Activated CD4-positive, alpha-beta T cell treated with anti-CD3 and anti-CD28 coated beads, Interleukin-2, amount 10 ng/mL, durations not matched to agents 24 days and 14 days (primary cell): ENCODE data around the gene CCDC110. TPM values are rescaled to one million over a fixed set of nuclear protein-coding genes. Genes with fewer than 3 reads are reported as not detected.
A peak's percentile ranks its signal among the peaks of the same experiment; 100 is the strongest.

Source experiments
- DNase-seq: peaks from one replicate; pipeline ENCODE4 v3.0.0; 2022
- H3K27ac Mint-ChIP-seq: one replicate; pipeline ENCODE4 v1.8.0; 2022; ENCODE audit warnings: mild to moderate bottlenecking, mixed read lengths
- H3K27me3 Mint-ChIP-seq: one replicate; pipeline ENCODE4 v1.8.0; 2022; ENCODE audit warnings: mixed read lengths
- H3K36me3 Mint-ChIP-seq: one replicate; pipeline ENCODE4 v1.8.0; 2022; ENCODE audit warnings: low read depth, mild to moderate bottlenecking, mixed read lengths
- H3K4me1 Mint-ChIP-seq: one replicate; pipeline ENCODE4 v1.8.0; 2021; ENCODE audit warnings: mixed read lengths
- H3K4me3 Mint-ChIP-seq: one replicate; pipeline ENCODE4 v1.8.0; 2022; ENCODE audit warnings: mild to moderate bottlenecking, moderate library complexity, mixed read lengths
- H3K9me3 Mint-ChIP-seq: one replicate; pipeline ENCODE4 v1.8.0; 2021; ENCODE audit warnings: mixed read lengths
- intact Hi-C: fragments of 100-400 bp; cut with micrococcal nuclease; formaldehyde crosslinking; loops from one replicate; pipeline ENCODE4 v1.15.1; 2023
- total RNA-seq: library from RNA; stranded (reverse); gene quantifications from 2 replicates; pipeline ENCODE4 v1.2.3, GENCODE V29; 2022

Gene CCDC110
- total RNA-seq, 1 donor from 2014 or later, result not detected

DNA sequence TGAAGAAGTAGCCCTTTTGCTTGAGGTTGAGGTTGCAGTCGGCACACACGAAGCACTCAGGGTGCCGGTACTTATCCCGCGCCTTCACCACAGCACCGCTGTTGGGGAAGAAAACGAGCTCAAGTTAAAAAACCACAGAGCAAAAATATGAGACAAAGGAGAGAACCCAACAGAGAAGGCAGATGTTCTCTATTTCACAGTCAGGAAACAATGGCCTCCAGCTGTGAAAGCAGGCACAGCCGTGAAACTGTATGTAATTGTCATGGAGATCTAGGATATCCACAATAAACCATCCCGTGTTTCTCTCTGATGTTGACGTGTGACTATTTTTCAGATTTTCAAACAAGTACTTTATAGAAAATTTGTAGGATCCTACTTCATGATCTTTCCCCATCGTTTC, 30.9 kb upstream of the CCDC110 start:
- Mint-ChIP-seq H3K9me3 (no peaks in the 10 kb centered on the region), H3K4me1 (no peaks in the 10 kb centered on the region), H3K36me3 (no peaks in the 10 kb centered on the region), H3K4me3 (no peak overlapping the region), H3K27me3 (peaks cover 10% of the 10 kb centered on the region), H3K27ac (no peak overlapping the region)
- DNase-seq, result no peak
- intact Hi-C loops, result no loop called here

DNA sequence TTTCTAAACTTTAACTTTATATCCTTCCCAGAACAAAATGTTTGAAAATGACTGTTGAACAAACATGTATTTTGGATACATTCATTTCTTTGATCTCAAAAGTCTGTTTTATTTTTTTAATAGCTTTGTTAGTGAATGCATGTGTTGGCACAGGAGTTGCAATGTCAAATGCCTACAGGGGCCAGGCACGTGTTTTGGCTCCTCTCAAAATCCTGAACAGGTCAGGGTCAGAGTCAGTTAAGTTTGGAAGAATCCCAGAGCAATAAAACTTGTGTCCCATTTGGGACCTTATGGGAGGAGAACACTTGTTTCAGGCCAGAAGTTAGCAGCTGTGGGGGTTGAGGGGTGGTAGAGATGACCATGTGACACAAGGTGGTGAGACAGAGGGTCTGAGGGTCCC, 29.0 kb upstream of the CCDC110 start:
- intact Hi-C loops, result no loop called here
- Mint-ChIP-seq H3K36me3 (no peaks in the 10 kb centered on the region), H3K9me3 (no peaks in the 10 kb centered on the region), H3K4me1 (no peaks in the 10 kb centered on the region), H3K4me3 (no peak overlapping the region), H3K27ac (no peak overlapping the region), H3K27me3 (peaks cover 10% of the 10 kb centered on the region)
- DNase-seq, result no peak

DNA sequence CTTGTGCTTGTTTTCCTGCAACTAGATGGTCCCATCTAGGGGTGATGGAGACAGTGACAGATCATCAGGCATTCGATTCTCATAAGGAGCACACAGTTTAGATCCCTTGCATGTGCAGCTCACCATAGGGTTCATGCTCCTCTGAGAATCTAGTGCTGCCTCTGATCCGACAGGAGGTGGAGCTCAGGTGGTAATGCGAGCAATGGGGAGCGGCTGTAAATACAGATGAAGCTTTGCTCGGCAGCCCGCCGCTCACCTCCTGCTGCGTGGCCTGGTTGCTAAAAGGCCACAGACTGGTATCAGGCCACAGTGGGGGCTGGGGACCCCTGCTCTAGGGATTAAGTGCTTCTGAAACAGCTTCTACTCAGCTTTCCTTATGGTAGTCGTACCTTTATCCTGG, 28.5 kb upstream of the CCDC110 start:
- peaks cover 9% of the 10 kb centered on the region for H3K27me3 Mint-ChIP-seq
- no peak overlapping the region for H3K27ac Mint-ChIP-seq
- intact Hi-C loops, result no loop called here
- H3K4me3 Mint-ChIP-seq, result no peak overlapping the region
- no peak for DNase-seq
- H3K4me1 Mint-ChIP-seq, result no peaks in the 10 kb centered on the region
- H3K9me3 Mint-ChIP-seq, result no peaks in the 10 kb centered on the region
- no peaks in the 10 kb centered on the region for H3K36me3 Mint-ChIP-seq

DNA sequence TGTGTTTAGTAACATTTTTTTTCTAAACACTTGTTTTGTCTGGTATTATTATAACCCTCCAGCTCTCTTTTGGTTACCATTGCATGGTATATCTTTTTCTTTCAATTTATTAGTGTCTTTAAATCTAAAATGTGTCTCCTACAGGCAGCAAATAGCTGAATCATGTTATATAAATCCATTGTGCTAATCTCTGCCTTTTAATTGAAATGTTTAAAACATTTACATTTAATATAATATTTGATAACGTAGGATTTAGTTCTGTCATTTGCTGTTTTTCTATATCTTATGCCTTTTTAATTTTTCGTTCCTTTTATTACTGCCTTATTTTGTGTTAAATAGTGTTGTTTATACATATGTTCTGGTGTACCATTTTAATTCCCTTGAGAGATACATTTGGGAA, 17.1 kb upstream of the CCDC110 start:
- DNase-seq, result no peak
- no peaks in the 10 kb centered on the region for H3K4me1 Mint-ChIP-seq
- peaks cover 12% of the 10 kb centered on the region for H3K9me3 Mint-ChIP-seq
- no peak overlapping the region for H3K4me3 Mint-ChIP-seq
- H3K27ac Mint-ChIP-seq, result no peak overlapping the region
- H3K36me3 Mint-ChIP-seq, result no peaks in the 10 kb centered on the region
- H3K27me3 Mint-ChIP-seq, result peaks cover 16% of the 10 kb centered on the region
- intact Hi-C loops, result no loop called here

DNA sequence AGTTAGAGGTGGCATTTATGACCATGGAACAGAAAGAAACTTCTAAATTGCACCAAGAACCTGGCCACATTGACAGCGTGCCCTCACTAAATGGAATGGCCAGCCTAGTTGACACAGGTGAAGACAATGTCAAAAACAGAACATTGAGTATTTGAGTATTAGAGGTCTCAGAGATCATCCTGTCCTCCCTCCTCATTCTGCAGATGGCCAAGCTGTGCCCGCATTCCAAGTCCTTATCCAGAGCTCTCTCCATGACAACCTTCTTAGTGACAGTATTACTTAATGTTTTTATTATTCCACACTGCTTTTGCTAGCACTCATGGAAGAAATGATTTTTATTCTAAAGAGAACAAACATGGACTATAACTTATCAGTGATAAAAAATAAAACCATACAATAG, 9.9 kb upstream of the CCDC110 start:
- Mint-ChIP-seq H3K27ac (no peak overlapping the region), H3K27me3 (peaks cover 59% of the 10 kb centered on the region), H3K4me1 (no peaks in the 10 kb centered on the region), H3K4me3 (no peak overlapping the region), H3K9me3 (no peaks in the 10 kb centered on the region), H3K36me3 (no peaks in the 10 kb centered on the region)
- intact Hi-C loops, result no loop called here
- peak; percentile 41 for DNase-seq

DNA sequence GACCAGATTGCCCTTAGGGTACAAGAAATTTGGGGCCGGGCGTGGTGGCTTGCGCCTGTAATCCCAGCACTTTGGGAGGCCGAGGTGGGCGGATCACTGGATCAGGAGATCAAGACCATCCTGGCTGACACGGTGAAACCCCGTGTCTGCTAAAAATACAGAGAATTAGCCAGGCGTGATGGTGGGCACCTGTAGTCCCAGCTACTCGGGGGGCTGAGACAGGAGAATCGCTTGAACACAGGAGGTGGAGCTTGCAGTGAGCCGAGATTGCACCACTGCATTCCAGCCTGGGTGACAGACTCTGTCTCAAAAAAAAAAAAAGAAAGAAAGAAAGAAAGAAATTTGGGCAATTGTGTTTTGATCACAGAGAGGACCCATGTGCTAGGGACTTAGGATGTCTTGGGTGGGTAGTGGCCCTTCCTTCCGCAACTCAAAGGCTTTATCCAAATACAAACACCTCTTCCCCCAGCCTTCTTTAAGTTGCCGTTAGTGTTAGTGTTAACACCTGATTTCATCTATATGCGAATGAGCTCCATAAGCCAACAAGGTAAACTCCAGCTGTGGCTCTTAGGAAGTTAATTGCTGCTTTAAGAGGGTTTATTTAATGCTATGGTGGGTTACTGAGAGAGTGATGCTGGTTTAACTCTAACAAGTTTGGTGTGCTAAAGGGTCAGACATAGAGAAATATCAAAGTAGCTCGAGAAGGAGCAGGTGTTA, 8.6 kb upstream of the CCDC110 start:
- no peaks in the 10 kb centered on the region for H3K36me3 Mint-ChIP-seq
- no peaks in the 10 kb centered on the region for H3K4me1 Mint-ChIP-seq
- no peaks in the 10 kb centered on the region for H3K9me3 Mint-ChIP-seq
- H3K4me3 Mint-ChIP-seq, result no peak overlapping the region
- H3K27ac Mint-ChIP-seq, result no peak overlapping the region
- peak; percentile 34 for DNase-seq
- intact Hi-C loops, result no loop called here
- peaks cover 59% of the 10 kb centered on the region for H3K27me3 Mint-ChIP-seq

DNA sequence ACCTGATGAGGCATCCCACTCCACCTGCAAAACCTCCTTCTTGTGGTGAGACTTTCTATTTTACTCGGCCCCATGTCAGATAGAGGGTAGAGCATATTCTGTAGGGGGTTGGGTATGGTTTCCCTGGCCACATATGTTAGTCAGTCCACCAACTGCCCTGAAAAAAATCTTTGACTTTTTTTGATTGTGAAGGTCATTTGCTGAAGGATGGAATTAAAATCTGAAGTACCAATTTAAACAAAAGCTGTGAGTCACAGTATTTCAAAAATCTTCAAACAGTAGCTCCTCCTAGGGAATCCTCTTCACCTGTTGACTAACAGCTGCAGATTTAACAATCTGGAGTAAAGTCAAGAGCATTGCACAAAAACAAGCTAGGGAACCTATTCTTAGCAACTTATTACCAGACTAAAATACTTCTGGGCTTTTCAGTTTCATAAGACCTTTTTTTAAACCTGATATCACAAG, 8.0 kb upstream of the CCDC110 start:
- intact Hi-C loops, result no loop called here
- DNase-seq, result no peak
- Mint-ChIP-seq H3K27ac (no peak overlapping the region), H3K36me3 (no peaks in the 10 kb centered on the region), H3K27me3 (peaks cover 59% of the 10 kb centered on the region), H3K9me3 (no peaks in the 10 kb centered on the region), H3K4me3 (no peak overlapping the region), H3K4me1 (no peaks in the 10 kb centered on the region)

DNA sequence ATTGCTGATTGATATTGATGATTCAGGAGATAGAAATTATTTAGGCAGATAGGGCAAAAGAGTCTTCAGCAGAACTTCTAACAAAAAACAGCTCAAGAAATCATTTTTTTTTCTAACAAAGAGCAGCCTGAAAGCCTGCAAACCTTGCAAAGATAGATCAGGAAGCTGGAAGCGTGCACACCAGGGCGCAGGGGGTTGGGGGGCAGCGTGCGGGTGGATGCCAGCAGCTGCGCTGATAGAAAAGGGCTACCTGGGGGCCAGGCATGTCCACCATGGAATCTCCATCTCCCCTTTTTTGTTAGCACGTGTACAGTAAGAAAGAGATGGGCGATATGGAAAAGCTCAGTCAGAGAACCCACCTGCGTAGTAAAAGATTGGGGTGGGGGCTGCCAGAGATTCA, 1.7 kb upstream of the CCDC110 start:
- Mint-ChIP-seq H3K27ac (no peak overlapping the region), H3K36me3 (no peaks in the 10 kb centered on the region), H3K4me1 (peaks cover 8% of the 10 kb centered on the region), H3K4me3 (no peak overlapping the region), H3K9me3 (no peaks in the 10 kb centered on the region), H3K27me3 (peaks cover 44% of the 10 kb centered on the region)
- intact Hi-C loops, result loop anchor here (5.0 kb wide), 2 partner anchors 564 to 719 kb away; partner anchors contain the start of gene CYP4V2
- DNase-seq, result peak; percentile 48

DNA sequence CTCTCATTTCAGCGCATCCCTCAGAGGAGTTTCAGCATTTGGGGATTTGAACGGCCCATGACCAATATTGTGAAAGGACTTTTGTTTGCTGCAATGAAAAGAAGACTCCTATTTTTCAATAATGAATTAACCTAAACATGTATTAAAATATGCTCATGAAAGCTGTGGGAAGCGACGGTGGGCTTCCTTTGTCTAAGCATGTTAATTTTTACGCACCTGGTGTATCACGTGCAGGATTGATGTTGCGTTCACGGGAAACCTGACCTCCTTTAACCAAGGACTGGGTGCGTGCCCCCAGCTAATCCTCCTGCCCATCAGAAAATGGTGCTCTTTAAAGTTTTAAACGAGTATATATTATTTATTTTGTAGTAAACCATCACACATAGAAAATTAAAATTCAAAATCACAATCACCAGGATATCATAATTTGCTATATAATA, 590 bp upstream of the CCDC110 start:
- Mint-ChIP-seq H3K27me3 (peaks cover 49% of the 10 kb centered on the region), H3K4me1 (peaks cover 8% of the 10 kb centered on the region), H3K27ac (no peak overlapping the region), H3K9me3 (no peaks in the 10 kb centered on the region), H3K36me3 (no peaks in the 10 kb centered on the region), H3K4me3 (peak overlapping the region; percentile 83)
- DNase-seq, result no peak
- intact Hi-C loops, result loop anchor here (5.0 kb wide), 2 partner anchors 565 to 720 kb away; partner anchors contain the start of gene CYP4V2

DNA sequence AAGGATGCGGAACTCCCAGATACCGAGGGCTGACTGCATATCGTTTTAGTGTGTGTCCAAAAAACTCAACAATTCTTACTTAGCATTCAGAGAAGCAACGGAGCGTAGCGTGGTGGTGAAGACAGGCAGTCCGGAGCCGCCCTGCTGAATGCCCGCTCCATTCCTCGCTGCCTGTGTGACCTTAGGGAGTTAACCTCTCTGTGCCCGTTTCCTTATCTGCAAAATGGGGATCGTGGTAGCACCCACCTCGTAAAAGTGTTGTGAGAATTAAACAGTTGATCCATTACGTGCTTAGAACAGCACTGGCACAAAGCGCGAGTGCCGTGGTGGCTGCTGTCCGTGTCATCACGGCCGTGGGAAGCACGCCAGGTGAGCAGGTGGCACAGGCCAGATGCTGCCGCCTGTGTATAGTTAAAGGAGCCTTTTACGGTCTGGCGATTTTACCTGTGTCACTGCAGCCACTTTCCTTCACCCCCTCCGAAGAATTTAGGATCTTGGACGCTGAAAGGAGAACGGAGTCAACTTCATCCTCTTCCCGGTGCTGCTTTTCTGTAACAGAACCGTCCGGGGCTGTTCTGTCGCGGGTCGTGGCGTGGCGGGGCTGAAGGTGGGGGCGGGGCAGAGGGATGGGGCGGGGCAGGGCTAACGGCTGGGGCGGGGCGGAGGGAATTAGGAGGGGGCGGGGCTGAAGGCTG, 885 bp downstream of the CCDC110 start:
- peak; percentile 79 for DNase-seq
- H3K9me3 Mint-ChIP-seq, result no peaks in the 10 kb centered on the region
- intact Hi-C loops, result loop anchor here (1.0 to 5.0 kb wide), 7 partner anchors 45 to 822 kb away; partner anchors contain the start of genes ANKRD37, CASP3, CYP4V2 and PRIMPOL
- H3K27me3 Mint-ChIP-seq, result peaks cover 55% of the 10 kb centered on the region
- H3K4me1 Mint-ChIP-seq, result peaks cover 8% of the 10 kb centered on the region
- no peak overlapping the region for H3K27ac Mint-ChIP-seq
- peak overlapping the region; percentile 77 for H3K4me3 Mint-ChIP-seq
- no peaks in the 10 kb centered on the region for H3K36me3 Mint-ChIP-seq

DNA sequence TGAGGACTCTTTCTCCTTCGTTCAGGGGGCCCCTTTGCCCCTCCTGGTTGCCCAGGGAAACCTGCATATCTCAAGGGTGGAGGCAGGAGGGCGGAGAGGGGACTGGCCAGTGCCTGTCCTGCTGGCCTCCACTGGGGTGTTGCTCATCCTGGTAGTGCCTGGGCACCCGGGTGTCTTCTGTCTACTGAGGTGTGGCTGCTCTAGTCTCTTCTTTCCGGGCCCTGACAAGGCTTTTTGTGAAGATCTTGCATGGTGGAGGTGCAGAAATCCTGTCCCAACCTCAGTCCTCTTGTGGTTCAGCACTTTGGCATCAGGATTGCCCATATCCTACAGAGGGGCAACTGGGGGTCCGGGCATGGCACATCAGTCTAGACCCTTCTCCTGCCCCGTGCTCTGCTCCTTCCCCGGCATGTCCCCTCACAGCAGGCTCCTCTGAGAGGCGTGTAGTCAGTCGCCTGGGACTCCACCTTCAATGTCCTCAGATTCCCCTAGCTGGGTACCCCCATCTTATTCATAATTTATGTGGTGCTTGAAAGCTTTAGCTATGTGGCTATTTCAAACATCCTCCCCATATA, 1.9 kb downstream of the CCDC110 start:
- Mint-ChIP-seq H3K4me3 (no peak overlapping the region), H3K27ac (no peak overlapping the region), H3K4me1 (peaks cover 8% of the 10 kb centered on the region), H3K9me3 (no peaks in the 10 kb centered on the region), H3K36me3 (no peaks in the 10 kb centered on the region), H3K27me3 (peaks cover 61% of the 10 kb centered on the region)
- DNase-seq, result peak; percentile 61
- intact Hi-C loops, result loop anchor here (2.0 to 5.0 kb wide), 3 partner anchors 568 to 821 kb away; partner anchors contain the start of genes CASP3, CYP4V2 and PRIMPOL

DNA sequence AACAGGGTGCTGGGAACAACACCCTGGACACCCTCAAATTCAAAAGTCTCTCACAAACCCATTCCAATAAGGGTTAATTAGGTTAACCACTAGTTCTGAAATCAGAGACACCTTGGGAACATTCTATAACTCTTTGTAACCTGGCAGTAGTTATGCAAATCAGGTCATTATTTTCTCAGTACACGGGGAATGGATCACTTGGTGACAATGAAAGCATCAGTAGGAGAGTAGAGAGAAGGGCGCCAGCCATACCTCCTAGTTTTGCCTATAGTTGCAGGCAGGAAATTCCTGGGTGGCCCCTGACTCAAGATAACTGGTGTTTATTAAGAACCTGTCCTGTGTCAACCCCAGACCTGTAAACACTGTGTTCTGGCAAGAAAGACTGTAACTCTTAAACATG, 2.5 kb downstream of the CCDC110 start:
- Mint-ChIP-seq H3K36me3 (no peaks in the 10 kb centered on the region), H3K4me1 (peaks cover 8% of the 10 kb centered on the region), H3K27me3 (peaks cover 64% of the 10 kb centered on the region), H3K4me3 (no peak overlapping the region), H3K27ac (no peak overlapping the region), H3K9me3 (no peaks in the 10 kb centered on the region)
- intact Hi-C loops, result no loop called here
- peak; percentile 54 for DNase-seq

DNA sequence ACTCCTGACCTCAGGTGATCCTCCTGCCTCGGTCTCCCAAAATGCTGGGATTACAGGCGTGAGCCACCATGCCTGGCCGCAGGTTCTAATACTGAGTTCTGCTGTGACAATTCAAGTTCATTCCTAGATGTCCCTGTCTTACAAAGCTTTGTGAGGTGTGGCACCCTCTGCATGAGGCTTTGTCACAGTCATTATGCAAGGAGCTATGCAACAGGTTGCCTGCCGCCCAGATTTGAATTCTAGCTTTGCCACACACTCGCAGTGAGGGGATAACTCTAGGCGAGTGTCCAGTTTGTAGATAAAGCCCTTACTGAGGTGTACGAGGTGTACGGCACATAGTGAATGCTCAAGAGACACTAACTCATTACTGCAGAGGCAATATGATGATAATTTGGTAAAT, 3.5 kb downstream of the CCDC110 start:
- peaks cover 8% of the 10 kb centered on the region for H3K4me1 Mint-ChIP-seq
- H3K27me3 Mint-ChIP-seq, result peaks cover 62% of the 10 kb centered on the region

DNA sequence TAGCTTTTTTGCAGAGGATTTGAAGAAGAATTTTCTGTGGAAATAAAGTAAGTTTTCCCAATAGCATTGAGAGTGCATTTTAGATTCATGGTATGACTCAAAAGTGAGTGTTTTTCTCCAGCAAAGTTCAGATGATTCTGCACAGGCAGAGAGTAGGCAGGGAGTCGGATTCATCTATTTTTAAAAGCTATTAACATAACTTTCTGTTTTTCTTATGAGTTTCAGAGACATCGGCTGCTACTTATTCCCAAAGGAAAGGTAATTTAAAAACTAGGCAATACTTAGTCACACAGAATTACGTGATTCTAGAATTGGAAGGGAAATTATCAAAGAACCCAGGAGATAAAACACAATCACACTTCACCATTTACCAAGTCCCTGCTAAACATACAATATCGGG, 4.4 kb downstream of the CCDC110 start:
- intact Hi-C loops, result no loop called here
- Mint-ChIP-seq H3K4me3 (no peak overlapping the region), H3K36me3 (no peaks in the 10 kb centered on the region), H3K27ac (no peak overlapping the region), H3K27me3 (peaks cover 59% of the 10 kb centered on the region), H3K4me1 (peaks cover 8% of the 10 kb centered on the region), H3K9me3 (no peaks in the 10 kb centered on the region)
- DNase-seq, result no peak

More for the DNA sequence above, 3.5 kb downstream of the CCDC110 start:
- intact Hi-C loops, result no loop called here
- no peaks in the 10 kb centered on the region for H3K36me3 Mint-ChIP-seq
- DNase-seq, result no peak
- no peak overlapping the region for H3K27ac Mint-ChIP-seq
- no peaks in the 10 kb centered on the region for H3K9me3 Mint-ChIP-seq
- H3K4me3 Mint-ChIP-seq, result no peak overlapping the region
